ENCODE data around the gene HDGFL2.

Gene HDGFL2

DNA sequence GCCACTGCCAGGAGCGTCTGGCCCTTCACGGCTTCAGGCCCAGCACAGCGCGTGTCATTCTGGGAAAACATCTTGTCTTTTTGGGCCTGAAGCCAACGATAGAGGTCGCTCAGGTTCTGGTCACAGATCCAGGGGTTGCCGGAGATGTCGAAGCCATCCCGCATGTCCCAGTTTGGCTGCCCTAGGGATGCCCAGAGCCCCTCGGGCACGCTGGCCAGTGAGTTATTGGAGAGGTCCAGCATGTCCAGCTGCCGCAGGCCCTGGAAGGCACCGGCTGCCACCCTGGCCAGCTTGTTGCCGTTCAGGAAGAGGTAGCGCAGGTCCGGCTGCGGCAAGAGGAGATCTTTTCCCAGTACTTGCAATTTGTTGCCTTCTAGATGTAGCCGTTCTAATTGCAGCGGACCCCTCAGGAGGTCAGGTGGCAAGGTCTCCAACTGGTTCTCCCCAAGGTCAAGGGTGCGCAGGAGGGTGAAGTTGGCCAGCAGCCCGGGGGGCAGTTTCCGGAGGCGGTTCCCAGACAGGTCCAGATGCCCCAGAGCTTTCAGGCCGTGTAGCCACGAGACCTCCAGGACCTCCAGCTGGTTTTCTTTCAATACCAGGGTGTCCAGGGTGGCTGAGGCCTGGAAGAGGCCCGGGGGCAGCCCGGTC is 66.0 kb downstream of the HDGFL2 start:
- Histone ChIP-seq H3K36me3 (ENCODE audit: control insufficient read depth, insufficient read depth, low read length) (no peaks in the 10 kb centered on the region), H3K56ac (ENCODE audit: low read length) (no peak overlapping the region), H3K4me2 (ENCODE audit: low read length) (no peak overlapping the region), H3K27me3 (ENCODE audit: insufficient read depth, low read length, poor library complexity) (no peaks in the 10 kb centered on the region), H3K18ac (ENCODE audit: low read length) (no peak overlapping the region), H3K79me2 (ENCODE audit: control insufficient read depth, insufficient read depth, low read length) (no peaks in the 10 kb centered on the region), H2BK5ac (ENCODE audit: low read length) (no peak overlapping the region), H4K8ac (ENCODE audit: low read depth, low read length) (no peak overlapping the region), H4K5ac (ENCODE audit: low read length) (no peak overlapping the region), H2AK5ac (ENCODE audit: low read length) (no peak overlapping the region), H2BK15ac (replicated peaks; ENCODE audit: low read depth) (no peak overlapping the region), H2BK120ac (ENCODE audit: low read depth, low read length) (no peak overlapping the region), H3K4ac (ENCODE audit: low read depth, low read length) (no peak overlapping the region), H3K4me1 (ENCODE audit: control insufficient read depth, low read depth, low read length) (no peaks in the 10 kb centered on the region), H3K27ac (ENCODE audit: low read depth, low read length) (no peak overlapping the region), H3K79me1 (ENCODE audit: low read length) (no peaks in the 10 kb centered on the region), H3K9ac (ENCODE audit: low read length) (no peak overlapping the region), H3K23ac (ENCODE audit: low read length) (no peak overlapping the region), H3K4me3 (ENCODE audit: low read length) (no peak overlapping the region)
- DNase-seq, result peak; percentile 57
- WGBS (ENCODE audit: extremely low coverage, insufficient coverage, low lambda C conversion rate), result no CpG with 5 or more reads among the region's 27 CpGs

DNA sequence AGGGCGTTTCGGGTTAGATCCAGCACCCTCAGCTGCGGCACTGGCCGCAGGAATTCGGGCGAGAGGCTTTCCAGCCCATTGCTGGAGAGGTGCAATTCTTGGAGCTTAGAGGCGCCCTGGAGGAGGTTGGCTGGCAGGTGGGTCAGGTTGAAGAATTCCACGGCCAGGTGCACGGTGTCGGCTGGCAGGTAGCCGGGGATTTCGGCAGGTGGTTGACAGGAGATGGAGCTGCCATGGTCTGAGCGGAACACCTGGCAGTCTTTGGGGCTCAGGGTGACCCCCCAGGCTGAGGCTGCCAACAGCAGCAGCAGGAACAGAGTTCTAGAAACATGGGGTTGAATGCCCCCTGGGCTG is 66.5 kb downstream of the HDGFL2 start:
- H3K79me1 ChIP-seq (ENCODE audit: low read length), result no peaks in the 10 kb centered on the region
- H3K4me2 ChIP-seq (ENCODE audit: low read length), result no peak overlapping the region
- no peaks in the 10 kb centered on the region for H3K4me1 ChIP-seq (ENCODE audit: control insufficient read depth, low read depth, low read length)
- H3K56ac ChIP-seq (ENCODE audit: low read length), result no peak overlapping the region
- DNase-seq, result no peak
- no peak overlapping the region for H3K9ac ChIP-seq (ENCODE audit: low read length)
- H3K4ac ChIP-seq (ENCODE audit: low read depth, low read length), result no peak overlapping the region
- no peak overlapping the region for H3K23ac ChIP-seq (ENCODE audit: low read length)
- no peak overlapping the region for H3K4me3 ChIP-seq (ENCODE audit: low read length)
- H3K27me3 ChIP-seq (ENCODE audit: insufficient read depth, low read length, poor library complexity), result no peaks in the 10 kb centered on the region
- no peak overlapping the region for H2BK5ac ChIP-seq (ENCODE audit: low read length)
- H4K8ac ChIP-seq (ENCODE audit: low read depth, low read length), result no peak overlapping the region
- no CpG with 5 or more reads among the region's 13 CpGs for WGBS (ENCODE audit: extremely low coverage, insufficient coverage, low lambda C conversion rate)
- H4K5ac ChIP-seq (ENCODE audit: low read length), result no peak overlapping the region
- H3K36me3 ChIP-seq (ENCODE audit: control insufficient read depth, insufficient read depth, low read length), result no peaks in the 10 kb centered on the region
- no peak overlapping the region for H2BK15ac ChIP-seq (replicated peaks; ENCODE audit: low read depth)
- H3K18ac ChIP-seq (ENCODE audit: low read length), result no peak overlapping the region
- H2AK5ac ChIP-seq (ENCODE audit: low read length), result no peak overlapping the region
- no peak overlapping the region for H3K27ac ChIP-seq (ENCODE audit: low read depth, low read length)
- H3K79me2 ChIP-seq (ENCODE audit: control insufficient read depth, insufficient read depth, low read length), result no peaks in the 10 kb centered on the region
- no peak overlapping the region for H2BK120ac ChIP-seq (ENCODE audit: low read depth, low read length)

GRCh38 chr19:4539169-4539692 is 67.1 kb downstream of the HDGFL2 start:
- Histone ChIP-seq H3K27ac (ENCODE audit: low read depth, low read length) (no peak overlapping the region), H2BK120ac (ENCODE audit: low read depth, low read length) (no peak overlapping the region), H3K4me3 (ENCODE audit: low read length) (no peak overlapping the region), H3K23ac (ENCODE audit: low read length) (no peak overlapping the region), H4K8ac (ENCODE audit: low read depth, low read length) (no peak overlapping the region), H3K56ac (ENCODE audit: low read length) (no peak overlapping the region), H3K9ac (ENCODE audit: low read length) (no peak overlapping the region), H3K18ac (ENCODE audit: low read length) (no peak overlapping the region), H2BK15ac (replicated peaks; ENCODE audit: low read depth) (no peak overlapping the region), H3K4me2 (ENCODE audit: low read length) (no peak overlapping the region), H2BK5ac (ENCODE audit: low read length) (no peak overlapping the region), H3K27me3 (ENCODE audit: insufficient read depth, low read length, poor library complexity) (no peaks in the 10 kb centered on the region), H3K4me1 (ENCODE audit: control insufficient read depth, low read depth, low read length) (no peaks in the 10 kb centered on the region), H3K79me1 (ENCODE audit: low read length) (no peaks in the 10 kb centered on the region), H3K4ac (ENCODE audit: low read depth, low read length) (no peak overlapping the region), H3K79me2 (ENCODE audit: control insufficient read depth, insufficient read depth, low read length) (no peaks in the 10 kb centered on the region), H4K5ac (ENCODE audit: low read length) (no peak overlapping the region), H3K36me3 (ENCODE audit: control insufficient read depth, insufficient read depth, low read length) (no peaks in the 10 kb centered on the region), H2AK5ac (ENCODE audit: low read length) (no peak overlapping the region)
- no CpG with 5 or more reads among the region's 3 CpGs for WGBS (ENCODE audit: extremely low coverage, insufficient coverage, low lambda C conversion rate)
- DNase-seq, result no peak

- peak; percentile 25 for DNase-seq
- no CpG with 5 or more reads among the region's 14 CpGs for WGBS (ENCODE audit: extremely low coverage, insufficient coverage, low lambda C conversion rate)
- H3K36me3 ChIP-seq (ENCODE audit: control insufficient read depth, insufficient read depth, low read length), result no peaks in the 10 kb centered on the region
Observed at GRCh38 chr19:4539693-4540581, 67.8 kb downstream of the HDGFL2 start, which contains the start of gene LRG1. Gene LRG1 (minus strand): TSS chr19:4540036. CDS start chr19:4540013, 23 bp downstream.

DNA sequence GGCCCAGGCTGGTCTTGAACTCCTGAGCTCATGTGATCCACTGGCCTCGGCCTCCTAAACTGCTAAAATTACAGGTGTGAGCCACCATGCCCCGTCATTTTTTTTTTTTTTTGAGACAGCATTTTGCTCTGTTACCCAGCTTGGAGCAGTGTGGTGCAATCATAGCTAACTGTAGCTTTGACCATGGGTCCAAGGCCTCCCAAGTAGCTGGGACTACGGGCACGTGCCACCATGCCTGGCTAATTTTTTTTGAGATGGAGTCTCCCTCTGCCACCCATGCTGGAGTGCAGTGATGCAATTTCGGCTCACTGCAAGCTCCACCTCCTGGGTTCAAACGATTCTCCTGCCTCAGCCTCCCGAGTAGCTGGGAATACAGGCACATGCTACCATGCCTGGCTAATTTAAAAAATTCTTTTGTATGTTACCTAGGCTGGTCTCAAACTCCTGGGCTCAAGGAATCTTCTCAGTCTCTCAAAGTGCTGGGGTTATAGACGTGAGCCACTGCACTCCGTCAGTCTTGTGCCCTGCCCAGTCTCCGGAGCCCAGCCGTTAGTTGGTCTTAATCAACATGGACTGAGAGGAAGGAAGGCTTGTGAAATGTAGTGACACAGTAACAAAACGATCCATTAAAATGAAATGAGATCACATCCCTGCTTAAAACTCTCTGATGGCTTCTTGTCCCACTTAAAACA is 69.2 kb downstream of the HDGFL2 start:
- Histone ChIP-seq H2BK5ac (ENCODE audit: low read length) (no peak overlapping the region), H3K9ac (ENCODE audit: low read length) (no peak overlapping the region), H3K79me1 (ENCODE audit: low read length) (no peaks in the 10 kb centered on the region), H3K4me3 (ENCODE audit: low read length) (no peak overlapping the region), H3K79me2 (ENCODE audit: control insufficient read depth, insufficient read depth, low read length) (no peaks in the 10 kb centered on the region), H3K4me2 (ENCODE audit: low read length) (no peak overlapping the region), H3K56ac (ENCODE audit: low read length) (no peak overlapping the region), H2AK5ac (ENCODE audit: low read length) (no peak overlapping the region), H3K36me3 (ENCODE audit: control insufficient read depth, insufficient read depth, low read length) (no peaks in the 10 kb centered on the region), H2BK120ac (ENCODE audit: low read depth, low read length) (no peak overlapping the region), H3K4ac (ENCODE audit: low read depth, low read length) (no peak overlapping the region), H3K27me3 (ENCODE audit: insufficient read depth, low read length, poor library complexity) (no peaks in the 10 kb centered on the region), H3K23ac (ENCODE audit: low read length) (no peak overlapping the region), H3K27ac (ENCODE audit: low read depth, low read length) (no peak overlapping the region), H2BK15ac (replicated peaks; ENCODE audit: low read depth) (no peak overlapping the region), H3K4me1 (ENCODE audit: control insufficient read depth, low read depth, low read length) (no peaks in the 10 kb centered on the region), H3K18ac (ENCODE audit: low read length) (no peak overlapping the region), H4K5ac (ENCODE audit: low read length) (no peak overlapping the region), H4K8ac (ENCODE audit: low read depth, low read length) (no peak overlapping the region)
- WGBS (ENCODE audit: extremely low coverage, insufficient coverage, low lambda C conversion rate), result no CpG with 5 or more reads among the region's 12 CpGs
- no peak for DNase-seq

More at GRCh38 chr19:4539693-4540581, 67.8 kb downstream of the HDGFL2 start, which contains the start of gene LRG1:
- H3K4me2 ChIP-seq (ENCODE audit: low read length), result no peak within 1 kb of the TSS
- no peak within 1 kb of the TSS for H3K4ac ChIP-seq (ENCODE audit: low read depth, low read length)
- H2BK15ac ChIP-seq (replicated peaks; ENCODE audit: low read depth), result no peak within 1 kb of the TSS
- no peak within 1 kb of the TSS for H3K27ac ChIP-seq (ENCODE audit: low read depth, low read length)
- no peaks in the 10 kb centered on the region for H3K4me1 ChIP-seq (ENCODE audit: control insufficient read depth, low read depth, low read length)
- no peak within 1 kb of the TSS for H3K4me3 ChIP-seq (ENCODE audit: low read length)
- no peak within 1 kb of the TSS for H2BK5ac ChIP-seq (ENCODE audit: low read length)
- H4K5ac ChIP-seq (ENCODE audit: low read length), result no peak within 1 kb of the TSS
- no peak within 1 kb of the TSS for H3K23ac ChIP-seq (ENCODE audit: low read length)
- H3K9ac ChIP-seq (ENCODE audit: low read length), result no peak within 1 kb of the TSS
- peak within 1 kb of the TSS; percentile 17 for H3K56ac ChIP-seq (ENCODE audit: low read length)
- H4K8ac ChIP-seq (ENCODE audit: low read depth, low read length), result no peak within 1 kb of the TSS
- H3K79me1 ChIP-seq (ENCODE audit: low read length), result no peaks in the 10 kb centered on the region
- no peak within 1 kb of the TSS for H3K18ac ChIP-seq (ENCODE audit: low read length)
- no peaks in the 10 kb centered on the region for H3K79me2 ChIP-seq (ENCODE audit: control insufficient read depth, insufficient read depth, low read length)
- H3K27me3 ChIP-seq (ENCODE audit: insufficient read depth, low read length, poor library complexity), result no peaks in the 10 kb centered on the region
- no peak within 1 kb of the TSS for H2BK120ac ChIP-seq (ENCODE audit: low read depth, low read length)
- no peak within 1 kb of the TSS for H2AK5ac ChIP-seq (ENCODE audit: low read length)

All from mesendoderm (in vitro differentiated cells).